ENCODE data around the gene CTNNA2. TPM values are rescaled to one million over a fixed set of nuclear protein-coding genes. Genes with fewer than 3 reads are reported as not detected.

CTNNA2 gene
- total and polyA plus RNA-seq, 9 of the 15 experiments (the other 6 are each of a cell fraction or from before 2014, with no cell fraction given), result 0.03 to 0.40 (median 0.15) TPM

- DNase-seq (ENCODE audit: extremely low read depth in 1 of 4, low spot score in 3 of 4), result no peak
- in situ Hi-C loops (cut with MboI) (no loop called here), intact Hi-C loops (cut with micrococcal nuclease) (no loop called here)
- no peak for FAIRE-seq
- H3K9me1 ChIP-seq (ENCODE audit: control insufficient read depth, insufficient read depth, low read length), result no peaks in the 10 kb centered on the region
- no peak overlapping the region for H3K4me3 ChIP-seq
- no peak overlapping the region for H3K27ac ChIP-seq (ENCODE audit: extremely low read depth, low read depth, low read length)
- BruUV-seq (replicated peaks), result no TSS peak
- H3K36me3 ChIP-seq (ENCODE audit: control insufficient read depth, insufficient read depth, low read length), result no peaks in the 10 kb centered on the region
- no peak overlapping the region for H3K9ac ChIP-seq (ENCODE audit: insufficient read depth in 1 of 2, low read depth in 2 of 2, low read length in 2 of 2)
- H3K9me3 ChIP-seq (replicated peaks; ENCODE audit: control insufficient read depth, insufficient read depth, low read depth, low read length), result no peaks in the 10 kb centered on the region
- WGBS (ENCODE audit: insufficient coverage, low coverage, missing lambda C conversion rate), result 1% methylated on average over 4 of the region's 4 CpGs
- ChIA-PET CTCF (ENCODE audit: low intra/inter-chr PET ratio) (no interaction called here), POLR2A (interaction anchor here (0.9 kb wide), 1 partner anchor 11 kb away, joined by 3 read pairs; no protein-coding TSS in a partner anchor)
- no peak overlapping the region for H3K4me2 ChIP-seq (ENCODE audit: insufficient read depth, low read length)
- H3K27me3 ChIP-seq (ENCODE audit: control insufficient read depth in 2 of 2, insufficient read depth in 2 of 2, low read length in 2 of 2), result no peaks in the 10 kb centered on the region
- no peaks in the 10 kb centered on the region for H3K4me1 ChIP-seq (replicated peaks in 1 of 2; ENCODE audit: control insufficient read depth in 2 of 2, insufficient read depth in 2 of 2, low read length in 2 of 2)
- H4K20me1 ChIP-seq (replicated peaks; ENCODE audit: control insufficient read depth, insufficient read depth, low read length), result no peaks in the 10 kb centered on the region
- no peak for ATAC-seq
- TF ChIP-seq CEBPG (CRISPR knock-in tag; IDR thresholded peaks at IDR 0.05) (no peak), CEBPG (tag; conservative IDR thresholded peaks at IDR 0.05 in 1 of 2, IDR thresholded peaks at IDR 0.05 in 1 of 2) (no peak), ZNF316 (IDR thresholded peaks at IDR 0.05) (peak; percentile 72), ZZZ3 (IDR thresholded peaks at IDR 0.05) (no peak), DACH1 (IDR thresholded peaks at IDR 0.05; ENCODE audit: partially characterized antibody) (no peak), TCF3 (CRISPR knock-in tag; IDR thresholded peaks at IDR 0.05) (no peak), MAFK (IDR thresholded peaks at IDR 0.05; ENCODE audit: low read length) (peak; percentile 66), ZNF609 (CRISPR knock-in tag; IDR thresholded peaks at IDR 0.05; ENCODE audit: borderline replicate concordance) (no peak), ZC3H8 (IDR thresholded peaks at IDR 0.05) (no peak), RBBP5 (IDR thresholded peaks at IDR 0.05; ENCODE audit: borderline replicate concordance, insufficient read depth, low read length, poor library complexity, severe bottlenecking) (no peak), ZNF175 (CRISPR knock-in tag; IDR thresholded peaks at IDR 0.05; ENCODE audit: low read depth) (no peak), TAF15 (IDR thresholded peaks at IDR 0.05; ENCODE audit: low read depth, low read length) (no peak), MAFF (IDR thresholded peaks at IDR 0.05; ENCODE audit: low read length) (peak; percentile 63), MAFG (tag; conservative IDR thresholded peaks at IDR 0.05) (peak; percentile 38), KDM4B (IDR thresholded peaks at IDR 0.05; ENCODE audit: borderline replicate concordance in 2 of 2, low read depth in 1 of 2) (no peak), MCM5 (IDR thresholded peaks at IDR 0.05; ENCODE audit: low read depth) (no peak), ZNF3 (CRISPR knock-in tag; IDR thresholded peaks at IDR 0.05) (no peak)
- no peak overlapping the region for H2AFZ ChIP-seq (ENCODE audit: low read depth, low read length)
- H3K79me2 ChIP-seq (ENCODE audit: control insufficient read depth, insufficient read depth, low read length), result no peaks in the 10 kb centered on the region
Measured at GRCh38 chr2:79666430-79666829, 153.6 kb downstream of the CTNNA2 start.

Data from K562 (cell line).